HG03135 (cell line): ENCODE data around the gene HNRNPUL2.
"Not testable (repeated sequence)": the region's sequence is repeated elsewhere in the genome, so short reads cannot be mapped to it uniquely, and the experiment has no call there.

Source experiments
- ATAC-seq: cut with Tn5 transposase; IDR thresholded peaks from one replicate; pipeline ENCODE4 v1.9.1; 2021; ENCODE audit warnings: mild to moderate bottlenecking, moderate library complexity; ENCODE audit not compliant: unreplicated experiment

Gene HNRNPUL2

DNA sequence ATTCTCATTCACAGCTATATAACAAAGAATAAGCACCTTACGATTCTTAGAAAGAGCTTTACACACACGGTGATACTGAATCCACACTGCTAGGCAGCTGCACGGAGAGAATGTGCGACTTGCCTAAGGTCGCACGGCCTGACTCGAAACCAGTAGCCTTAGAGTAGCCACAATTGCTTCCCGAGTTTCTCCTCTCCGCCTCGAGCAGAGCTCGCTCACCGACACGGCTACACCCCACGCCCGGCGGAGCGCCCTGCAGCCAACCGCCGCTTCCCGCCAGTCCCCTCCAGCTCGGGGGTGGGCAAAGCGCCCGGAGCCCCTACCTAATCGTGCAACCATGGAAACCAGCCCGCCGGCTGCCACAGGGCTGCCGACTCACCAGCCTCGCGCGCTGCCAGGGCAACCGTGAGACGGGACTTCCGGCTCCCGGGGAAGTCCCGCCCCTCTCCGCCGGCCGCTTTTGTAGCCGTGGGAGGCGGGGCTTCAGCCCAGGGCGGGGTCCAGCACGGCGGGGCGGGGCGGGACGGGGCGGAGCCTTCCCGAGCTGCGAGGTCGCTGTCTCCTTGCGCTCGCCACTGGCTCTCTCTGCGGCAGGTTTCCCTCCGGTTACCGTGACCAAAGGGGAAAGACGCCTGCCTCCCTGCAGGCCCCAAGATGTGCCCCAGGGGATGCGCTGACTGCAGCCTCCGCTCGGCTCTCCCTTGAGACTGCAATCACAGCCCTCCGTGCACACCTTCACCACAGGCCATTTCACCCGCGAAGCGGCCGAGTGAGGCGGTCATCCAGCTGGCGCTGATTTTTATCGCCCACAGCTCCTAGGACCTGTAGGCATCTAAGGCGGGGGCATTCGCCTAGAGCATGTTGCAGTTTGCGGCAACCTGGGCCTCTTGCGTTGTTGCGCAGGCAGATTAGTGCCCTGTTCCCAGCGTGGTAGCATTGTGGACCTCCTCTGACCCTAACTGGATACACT lies 21.1 kb downstream of the HNRNPUL2 start:
- ATAC-seq: peak; percentile 64

DNA sequence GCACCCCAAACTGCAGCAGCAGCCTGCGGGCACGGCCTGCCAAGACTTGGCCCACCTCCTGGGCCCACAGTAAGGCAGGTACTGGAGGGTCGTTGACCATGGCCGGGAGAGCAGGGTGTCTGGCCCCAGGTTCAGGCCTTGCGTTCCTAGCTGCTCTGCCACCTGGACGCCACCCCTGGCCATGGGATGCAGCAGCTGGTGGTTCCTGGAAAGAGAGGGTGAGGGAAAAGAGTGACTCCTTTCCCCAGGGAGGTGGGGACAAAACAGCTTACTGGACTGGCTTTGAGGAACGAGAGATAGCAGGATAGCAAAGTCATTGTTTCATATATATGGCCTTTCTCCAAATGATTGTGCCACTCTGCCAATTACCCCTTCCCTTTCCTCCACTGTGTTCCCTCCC lies 21.8 kb downstream of the HNRNPUL2 start:
- no peak for ATAC-seq

- ATAC-seq: not testable (repeated sequence)
Measured at GRCh38 chr11:62703921-62704320, 23.3 kb downstream of the HNRNPUL2 start.

DNA sequence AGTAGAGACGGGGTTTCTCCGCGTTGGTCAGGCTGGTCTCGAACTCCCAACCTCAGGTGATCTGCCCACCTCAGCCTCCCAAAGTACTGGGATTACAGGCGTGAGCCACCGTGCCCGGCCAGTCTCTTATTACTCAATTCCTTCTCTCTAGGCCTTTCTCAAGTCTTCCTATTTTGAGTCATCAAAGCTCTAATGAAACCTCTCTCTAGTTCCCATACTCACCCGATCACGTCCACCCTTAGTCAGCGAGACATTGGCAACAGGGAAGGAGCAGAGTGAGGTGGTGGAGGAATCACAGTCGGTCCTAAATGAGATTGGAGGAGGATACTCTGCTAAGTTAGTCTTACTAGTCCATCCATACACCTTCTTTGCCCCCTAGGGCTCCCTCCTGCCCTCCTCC lies 25.0 kb downstream of the HNRNPUL2 start:
- no peak for ATAC-seq

GRCh38 chr11:62694455-62695167 lies 32.6 kb downstream of the HNRNPUL2 start:
- ATAC-seq: no peak

DNA sequence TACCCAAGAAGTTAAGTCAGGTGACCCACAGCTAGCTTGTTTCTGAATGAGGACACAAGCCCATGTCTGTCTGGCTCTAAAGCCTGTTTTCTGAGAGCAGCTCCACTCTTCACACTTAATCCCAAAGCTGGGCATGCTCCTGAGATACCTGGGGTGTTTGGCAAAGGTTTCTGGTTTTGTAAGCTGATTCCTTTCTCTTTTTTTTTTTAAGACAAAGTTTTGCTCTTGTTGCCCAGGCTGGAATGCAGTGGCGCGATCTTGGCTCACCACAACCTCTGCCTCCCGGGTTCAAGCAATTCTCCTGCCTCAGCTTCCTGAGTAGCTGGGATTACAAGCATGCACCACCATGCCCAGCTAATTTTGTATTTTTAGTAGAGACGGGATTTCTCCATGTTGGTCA lies 33.6 kb downstream of the HNRNPUL2 start:
- ATAC-seq: not testable (repeated sequence)

DNA sequence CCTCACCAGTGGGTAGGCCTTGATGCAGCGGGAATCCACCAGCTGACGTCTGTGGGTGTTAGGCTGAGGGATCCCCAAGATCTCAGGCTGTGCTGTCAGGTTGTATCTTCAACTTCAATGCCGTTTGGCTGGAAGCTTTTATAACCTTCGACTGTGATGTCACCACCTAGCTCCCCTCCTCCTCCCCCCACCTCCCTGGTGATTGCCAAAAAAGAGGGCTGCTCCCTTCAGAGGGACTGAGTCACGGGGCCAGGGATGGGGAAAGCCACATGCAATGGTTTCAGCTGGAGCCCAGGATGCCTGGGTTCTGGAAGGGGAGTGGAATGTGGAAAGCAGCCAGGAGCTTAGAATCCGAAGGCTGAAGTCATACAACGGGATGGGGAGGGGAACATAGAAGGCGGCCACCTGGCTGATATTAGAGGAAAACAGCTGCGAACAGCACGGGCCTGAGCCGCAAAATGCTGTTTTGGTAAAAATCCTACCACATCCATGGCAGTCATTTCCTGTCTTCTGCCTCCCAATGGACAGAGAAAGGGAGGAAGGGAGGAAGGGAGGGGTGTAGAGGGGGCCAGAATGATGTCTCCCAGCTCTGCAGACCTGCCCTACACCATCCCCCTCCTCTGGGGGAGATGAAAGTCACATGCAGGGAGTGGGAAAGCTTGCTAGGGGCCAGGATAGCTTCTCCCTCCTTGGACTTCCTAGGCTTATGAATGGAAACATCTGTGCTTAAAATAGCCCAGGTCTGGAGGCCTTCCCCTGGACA lies 37.7 kb downstream of the HNRNPUL2 start, which contains the start of gene LRRN4CL:
Gene LRRN4CL (minus strand): TSS at position 110 of the 763 bp plus-strand sequence. CDS start 1,022 bp downstream, outside the sequence.
- no peak for ATAC-seq

- ATAC-seq: no peak
Measured at GRCh38 chr11:62688491-62688890, 38.8 kb downstream of the HNRNPUL2 start.

- no peak for ATAC-seq
Measured at GRCh38 chr11:62687508-62688396, 39.5 kb downstream of the HNRNPUL2 start.

DNA sequence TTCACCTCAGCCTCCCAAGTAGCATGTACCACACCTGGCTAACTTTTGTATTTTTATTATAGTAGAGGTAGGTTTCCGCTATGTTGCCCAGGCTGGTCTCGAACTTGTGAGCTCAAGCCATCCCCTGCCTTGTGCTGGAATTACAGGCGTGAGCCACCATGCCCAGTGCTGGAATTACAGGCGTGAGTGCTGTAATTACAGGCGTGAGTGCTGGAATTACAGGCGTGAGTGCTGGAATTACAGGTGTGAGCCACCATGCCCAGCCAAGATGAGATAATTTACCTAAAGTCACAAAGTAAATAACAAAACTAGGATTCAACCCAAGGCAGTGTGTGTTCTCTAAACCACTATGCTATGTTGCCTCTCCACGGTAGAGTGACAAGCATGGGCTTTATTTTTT lies 44.7 kb downstream of the HNRNPUL2 start:
- ATAC-seq: no peak

- ATAC-seq: peak; percentile 62
Measured at GRCh38 chr11:62680825-62681240, 46.4 kb downstream of the HNRNPUL2 start.

DNA sequence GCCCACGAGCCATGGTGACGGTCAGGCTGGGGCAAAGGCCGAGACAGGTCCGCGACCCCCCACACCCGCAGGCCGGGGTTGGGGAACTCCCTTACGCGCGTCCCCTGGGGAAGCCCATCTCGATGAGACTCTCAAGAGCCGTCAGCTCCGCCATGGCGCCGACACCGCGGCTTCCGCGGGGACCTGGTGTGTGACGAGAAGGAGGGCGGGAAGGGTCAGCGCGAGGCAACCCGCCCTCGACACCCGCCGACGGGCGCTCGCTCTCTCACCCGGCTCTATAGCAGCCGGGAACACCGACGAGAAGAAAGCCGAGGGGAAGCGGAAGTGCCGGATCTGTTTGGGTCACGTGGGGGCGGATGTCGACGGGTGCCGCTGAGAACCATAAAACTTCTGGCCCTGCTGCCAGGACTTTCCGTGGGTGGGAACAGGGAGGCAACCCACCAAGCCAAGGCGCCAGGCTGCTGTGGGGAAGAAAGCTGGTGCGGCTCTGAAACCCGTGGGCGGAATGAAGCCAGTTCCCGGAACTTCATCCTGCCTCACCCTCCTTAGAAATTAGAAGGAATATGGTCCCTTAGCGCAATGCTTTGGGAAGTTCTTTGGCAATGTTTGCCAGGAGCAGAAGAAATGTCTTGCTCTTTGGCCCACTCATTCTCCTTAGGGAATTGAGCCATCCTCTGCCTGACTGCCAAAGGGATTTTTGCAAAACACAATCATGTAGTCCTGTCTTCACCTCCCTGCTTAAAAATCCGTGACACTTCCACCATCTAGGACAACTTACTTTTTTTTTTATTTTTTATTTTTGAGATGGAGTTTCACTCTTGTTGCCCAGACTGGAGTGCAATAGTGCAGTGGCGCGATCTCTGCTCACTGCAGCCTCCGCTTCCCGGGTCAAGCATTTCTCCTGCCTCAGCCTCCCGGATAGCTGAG lies 48.2 kb downstream of the HNRNPUL2 start, which contains the start of gene UBXN1:
Gene UBXN1 (minus strand): TSS at position 304 of the 927 bp plus-strand sequence. CDS start 150 bp downstream, at position 154.
- no peak for ATAC-seq

GRCh38 chr11:62678433-62678769 lies 48.9 kb downstream of the HNRNPUL2 start:
- no peak for ATAC-seq

GRCh38 chr11:62677714-62678113 lies 49.5 kb downstream of the HNRNPUL2 start:
- ATAC-seq: no peak

GRCh38 chr11:62677156-62677555 lies 50.1 kb downstream of the HNRNPUL2 start:
- ATAC-seq: no peak

DNA sequence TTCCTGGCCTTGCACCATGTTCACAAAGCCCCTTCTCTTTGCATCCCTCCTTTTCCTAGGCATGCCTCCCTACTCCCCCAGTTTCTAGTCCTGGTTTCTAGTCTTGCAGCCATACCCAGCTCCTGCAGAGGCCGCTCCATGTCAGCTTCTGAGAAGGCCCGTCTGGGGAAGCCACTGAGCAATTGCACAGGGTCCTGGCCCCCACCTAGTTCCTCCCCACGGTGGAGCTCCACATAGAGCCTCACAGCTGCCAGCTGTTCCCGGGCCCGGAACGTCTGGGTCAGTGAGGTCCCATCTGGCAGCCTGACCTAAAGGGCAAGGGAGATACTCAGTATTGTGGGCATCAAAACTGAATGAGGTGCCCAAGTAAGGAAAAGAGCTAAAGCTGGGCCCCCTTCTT lies 50.6 kb downstream of the HNRNPUL2 start:
- ATAC-seq: no peak

GRCh38 chr11:62675415-62675814 lies 51.8 kb downstream of the HNRNPUL2 start:
- not testable (repeated sequence) for ATAC-seq

DNA sequence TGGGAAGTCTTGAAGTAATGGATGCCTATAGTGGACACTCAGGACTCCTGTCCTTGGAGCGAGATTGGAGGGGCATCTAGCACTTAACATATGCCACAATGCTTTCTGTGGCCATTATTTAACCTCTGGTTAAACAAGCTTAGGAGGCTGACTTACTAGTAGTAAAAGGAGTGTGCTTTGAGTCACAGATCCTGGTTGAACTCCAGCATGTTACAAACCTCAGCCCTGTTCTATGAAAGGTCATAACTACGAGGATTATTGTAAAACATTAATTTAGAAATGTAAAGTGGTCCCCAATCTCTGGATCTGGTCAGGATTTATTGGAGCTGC lies 54.1 kb downstream of the HNRNPUL2 start:
- ATAC-seq: no peak
